Mucosa of descending colon (tissue), 3 donors: ENCODE results near the gene SLC35E1. TPM values are rescaled to one million over a fixed set of nuclear protein-coding genes. Genes with fewer than 3 reads are reported as not detected.

ENCODE experiments used
- ATAC-seq: fragments of 200-7000 bp; cut with Tn5 transposase; one replicate; pipeline ENCODE4 v1.9.1; 2020; ENCODE audit warnings: mild to moderate bottlenecking, moderate library complexity
- DNase-seq, 3 donors: peaks; one replicate each; pipeline ENCODE4 v3.0.0-alpha.2; 2020
- H3K36me3 ChIP-seq: fragments of 200-600 bp; one replicate; pipeline ENCODE4 v1.8.0; 2021; ENCODE audit warnings: low read depth, mild to moderate bottlenecking
- H3K4me1 ChIP-seq: fragments of 200-600 bp; one replicate; pipeline ENCODE4 v1.8.0; 2021; ENCODE audit warnings: low read depth, mild to moderate bottlenecking
- H3K4me3 ChIP-seq: fragments of 200-600 bp; one replicate; pipeline ENCODE4 v1.8.0; 2021; ENCODE audit warnings: mild to moderate bottlenecking
- H3K9me3 ChIP-seq: fragments of 200-600 bp; one replicate; pipeline ENCODE4 v1.8.0; 2021; ENCODE audit warnings: mild to moderate bottlenecking
- intact Hi-C, 2 donors: fragments of 100-400 bp; cut with DNase I in 1 of 2; cut with micrococcal nuclease in 1 of 2; formaldehyde crosslinking; loops; one replicate each; pipeline versions ENCODE4 v1.11.0 to v1.11.1; 2022; cut with DNase I, micrococcal nuclease
- total RNA-seq, 3 donors: library from RNA; stranded (reverse); fragmentation: NEBNext Ultra II Directional in 2 of 3; extraction: Animal tissue kit (Norgen Biotek cat#: 25700) in 2 of 3; gene quantifications; one replicate each; pipeline versions ENCODE4 v1.2.1 to v1.2.4, GENCODE V29; 2021 to 2023
- TF ChIP-seq, protein P1 (sequence below): fragments of 200-600 bp; IDR thresholded peaks from one replicate; pipeline ENCODE4 v1.8.0; 2022; ENCODE audit warnings: antibody characterized with exemption, mild to moderate bottlenecking
- donor health status: DM: no; HTN: no; CAD: no; lungs with moderate emphysema.
- donor health status: DM: no; HTN: no; CAD: no.
- donor health status: DM: no; HTN: yes; CAD: no.

SLC35E1 gene
- total RNA-seq, 3 donors from 2014 or later = 34.6 to 45.8 (median 44.0) TPM

DNA sequence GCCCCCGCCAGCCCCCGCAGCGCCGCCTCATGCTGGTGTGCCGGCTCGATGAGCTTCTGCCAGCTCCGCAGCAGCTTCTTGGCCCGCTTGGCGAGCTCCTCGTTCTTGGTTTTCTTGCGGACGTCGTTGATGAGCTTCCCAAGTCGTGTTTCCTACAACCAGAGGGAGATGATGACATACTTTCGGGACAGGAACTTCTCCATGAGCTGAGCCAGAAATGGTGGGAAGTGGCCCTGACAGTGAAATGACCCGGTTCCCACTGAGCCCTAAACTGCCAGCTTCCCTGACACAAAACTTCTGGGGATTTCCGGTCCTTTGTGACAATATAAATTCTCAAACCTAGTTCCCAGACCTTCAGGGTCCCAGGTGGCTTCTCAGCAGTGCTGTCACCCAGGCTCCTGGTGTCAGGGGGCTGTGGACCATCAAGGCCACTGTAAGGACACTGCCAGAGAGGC lies 5.3 kb upstream of the SLC35E1 start:
- Histone ChIP-seq H3K36me3 (peaks cover 4% of the 10 kb centered on the region), H3K4me1 (peaks cover 27% of the 10 kb centered on the region), H3K4me3 (no peak overlapping the region), H3K9me3 (no peaks in the 10 kb centered on the region)
- no peak for ATAC-seq
- intact Hi-C loops = no loop called here
- TF ChIP-seq, protein P1, sequence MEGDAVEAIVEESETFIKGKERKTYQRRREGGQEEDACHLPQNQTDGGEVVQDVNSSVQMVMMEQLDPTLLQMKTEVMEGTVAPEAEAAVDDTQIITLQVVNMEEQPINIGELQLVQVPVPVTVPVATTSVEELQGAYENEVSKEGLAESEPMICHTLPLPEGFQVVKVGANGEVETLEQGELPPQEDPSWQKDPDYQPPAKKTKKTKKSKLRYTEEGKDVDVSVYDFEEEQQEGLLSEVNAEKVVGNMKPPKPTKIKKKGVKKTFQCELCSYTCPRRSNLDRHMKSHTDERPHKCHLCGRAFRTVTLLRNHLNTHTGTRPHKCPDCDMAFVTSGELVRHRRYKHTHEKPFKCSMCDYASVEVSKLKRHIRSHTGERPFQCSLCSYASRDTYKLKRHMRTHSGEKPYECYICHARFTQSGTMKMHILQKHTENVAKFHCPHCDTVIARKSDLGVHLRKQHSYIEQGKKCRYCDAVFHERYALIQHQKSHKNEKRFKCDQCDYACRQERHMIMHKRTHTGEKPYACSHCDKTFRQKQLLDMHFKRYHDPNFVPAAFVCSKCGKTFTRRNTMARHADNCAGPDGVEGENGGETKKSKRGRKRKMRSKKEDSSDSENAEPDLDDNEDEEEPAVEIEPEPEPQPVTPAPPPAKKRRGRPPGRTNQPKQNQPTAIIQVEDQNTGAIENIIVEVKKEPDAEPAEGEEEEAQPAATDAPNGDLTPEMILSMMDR = no peak
- no peak for DNase-seq

DNA sequence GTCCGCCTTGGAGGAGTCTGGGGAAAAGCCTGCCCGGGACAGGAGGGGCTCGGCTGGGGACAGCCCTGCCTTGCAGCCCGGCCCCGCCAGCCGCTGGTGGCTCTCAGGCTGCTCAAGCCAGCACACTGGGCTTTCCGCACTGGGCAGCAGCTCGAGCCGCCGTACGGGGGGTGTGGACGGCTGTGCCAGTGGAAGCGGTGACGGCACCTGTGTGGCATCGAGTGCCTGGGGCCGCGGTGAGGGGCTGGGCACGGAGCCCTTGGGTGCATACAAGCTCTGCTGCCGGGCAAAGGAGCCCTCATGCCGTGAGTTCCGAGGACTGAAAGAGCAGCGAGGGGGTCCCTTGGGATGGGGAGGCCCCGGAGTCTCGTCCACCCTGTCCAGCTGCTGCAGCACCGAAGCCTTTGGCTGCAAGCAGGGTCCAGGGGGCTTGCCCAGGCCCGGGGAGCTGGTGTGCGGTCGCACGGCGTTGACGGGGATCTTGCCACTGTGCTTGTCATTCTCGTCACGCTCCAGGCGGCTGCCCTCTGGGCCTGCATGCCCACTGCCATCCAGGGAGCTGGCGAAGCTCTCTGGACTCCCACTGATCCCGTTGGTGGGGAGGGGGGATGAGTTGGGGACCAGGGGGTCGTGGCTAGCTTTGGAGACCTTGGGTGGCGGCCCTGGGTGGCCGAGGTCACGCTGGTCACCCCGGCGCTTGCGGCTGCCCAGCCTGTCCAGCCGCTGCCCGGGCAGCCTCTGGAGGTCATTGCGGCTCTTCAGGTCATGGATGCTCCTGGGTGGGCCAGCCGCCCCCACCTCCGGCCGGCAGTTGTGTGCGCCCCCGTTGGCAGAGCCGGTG lies 4.7 kb upstream of the SLC35E1 start:
- TF ChIP-seq, protein P1 = no peak
- intact Hi-C loops = no loop called here
- Histone ChIP-seq H3K36me3 (peaks cover 4% of the 10 kb centered on the region), H3K4me1 (peaks cover 23% of the 10 kb centered on the region), H3K4me3 (no peak overlapping the region), H3K9me3 (no peaks in the 10 kb centered on the region)
- no peak for DNase-seq
- ATAC-seq = no peak

DNA sequence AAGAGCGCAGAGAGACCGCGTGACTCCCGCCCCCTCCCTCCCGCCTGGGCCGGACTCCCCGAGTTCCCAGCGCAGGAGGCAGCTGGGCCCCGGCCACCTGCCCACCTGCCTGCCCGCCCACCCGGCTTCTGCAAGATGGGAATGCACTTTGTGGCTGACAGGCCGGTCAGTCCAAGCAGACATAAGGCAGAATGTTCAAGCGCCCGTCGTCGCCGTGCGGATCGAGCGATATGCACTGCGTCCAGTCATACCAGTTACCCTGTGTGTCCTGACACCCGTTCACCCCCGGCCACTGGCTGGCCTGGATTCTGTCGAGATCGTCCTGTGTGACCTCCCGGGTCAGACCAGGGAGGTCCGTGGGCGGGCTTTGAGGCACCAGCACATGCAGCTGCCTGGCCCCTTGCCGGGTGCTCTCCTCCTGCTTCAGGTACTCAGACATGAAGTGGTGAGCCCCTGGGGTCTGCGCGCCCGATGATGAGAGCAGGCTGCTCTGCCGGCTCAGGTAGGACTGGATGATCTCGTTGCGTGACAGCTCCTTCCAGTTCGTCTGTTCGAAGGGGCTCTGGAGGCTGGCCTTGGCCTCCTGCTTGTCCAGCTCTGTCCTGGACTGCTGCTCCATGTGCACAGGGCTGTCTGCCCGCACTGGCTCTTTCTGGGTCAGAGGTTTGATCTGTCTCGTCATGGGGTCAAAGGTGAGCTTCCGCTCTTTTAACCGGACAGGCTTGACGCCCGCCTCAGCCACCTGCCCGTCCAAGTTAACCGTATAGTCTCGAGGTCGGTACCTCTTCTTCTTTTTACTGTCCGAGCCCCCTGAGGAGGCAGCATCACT lies 3.9 kb upstream of the SLC35E1 start:
- H3K36me3 ChIP-seq = peaks cover 4% of the 10 kb centered on the region
- TF ChIP-seq, protein P1 = no peak
- H3K9me3 ChIP-seq = no peaks in the 10 kb centered on the region
- H3K4me3 ChIP-seq = no peak overlapping the region
- peaks cover 27% of the 10 kb centered on the region for H3K4me1 ChIP-seq
- intact Hi-C loops = no loop called here
- ATAC-seq (no peak), DNase-seq (no peak)

DNA sequence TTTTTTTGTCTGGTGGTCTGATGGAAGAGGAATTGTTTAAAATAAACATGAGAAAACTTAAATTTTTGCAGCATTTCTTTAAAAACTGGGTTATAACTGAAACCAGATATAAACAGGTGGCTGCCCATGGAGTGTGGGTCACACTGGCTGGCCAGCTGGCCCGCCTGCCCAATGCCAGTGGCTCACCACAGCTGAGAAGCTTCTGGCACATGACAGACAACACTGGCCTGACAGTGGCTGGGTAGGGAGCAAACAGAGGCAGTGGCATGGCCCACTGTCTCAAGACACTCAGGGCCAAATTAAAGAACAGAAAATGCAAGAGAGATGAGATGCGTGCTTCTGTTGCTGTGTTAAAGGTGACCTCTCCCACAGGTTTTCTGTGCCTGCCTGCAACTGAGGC lies 3.1 kb upstream of the SLC35E1 start:
- Histone ChIP-seq H3K9me3 (no peaks in the 10 kb centered on the region), H3K36me3 (peaks cover 4% of the 10 kb centered on the region), H3K4me1 (peaks cover 33% of the 10 kb centered on the region), H3K4me3 (no peak overlapping the region)
- intact Hi-C loops = no loop called here
- no peak for ATAC-seq
- TF ChIP-seq, protein P1 = no peak
- DNase-seq = no peak

DNA sequence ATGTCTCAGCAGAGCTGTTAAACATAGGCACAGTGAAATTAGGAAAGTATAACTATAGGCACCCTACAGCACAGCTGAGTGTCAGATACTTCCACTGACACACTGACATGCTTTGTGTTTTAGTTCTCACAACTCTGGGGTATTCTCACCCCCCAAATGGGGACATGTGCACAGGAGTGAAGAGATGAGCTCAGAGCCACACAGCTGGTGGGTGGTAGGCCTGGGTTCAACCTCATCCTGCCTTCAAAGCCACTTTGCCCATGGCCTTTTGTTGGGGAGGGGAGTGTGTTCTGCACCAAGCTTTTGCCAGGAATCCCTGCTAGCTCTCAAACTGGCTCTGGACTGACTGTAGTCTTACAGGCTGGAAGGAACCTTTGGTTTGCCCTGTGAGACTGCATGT lies 1.7 kb upstream of the SLC35E1 start:
- TF ChIP-seq, protein P1 = no peak
- no peak for ATAC-seq
- Histone ChIP-seq H3K36me3 (peaks cover 4% of the 10 kb centered on the region), H3K4me1 (peaks cover 33% of the 10 kb centered on the region), H3K4me3 (no peak overlapping the region), H3K9me3 (no peaks in the 10 kb centered on the region)
- no peak for DNase-seq
- intact Hi-C loops = no loop called here
